HG03354 (cell line): ENCODE measurements around the gene MS4A18.
"Not testable (repeated sequence)": the region's sequence is repeated elsewhere in the genome, so short reads cannot be mapped to it uniquely, and the experiment has no call there.

Experiments
- ATAC-seq: cut with Tn5 transposase; IDR thresholded peaks from one replicate; pipeline ENCODE4 v1.9.1; 2021; ENCODE audit warnings: mild to moderate bottlenecking; ENCODE audit not compliant: unreplicated experiment, poor library complexity, severe bottlenecking

MS4A18 gene

GRCh38 chr11:60731586-60731985 is 7.1 kb downstream of the MS4A18 start:
- ATAC-seq = no peak

DNA sequence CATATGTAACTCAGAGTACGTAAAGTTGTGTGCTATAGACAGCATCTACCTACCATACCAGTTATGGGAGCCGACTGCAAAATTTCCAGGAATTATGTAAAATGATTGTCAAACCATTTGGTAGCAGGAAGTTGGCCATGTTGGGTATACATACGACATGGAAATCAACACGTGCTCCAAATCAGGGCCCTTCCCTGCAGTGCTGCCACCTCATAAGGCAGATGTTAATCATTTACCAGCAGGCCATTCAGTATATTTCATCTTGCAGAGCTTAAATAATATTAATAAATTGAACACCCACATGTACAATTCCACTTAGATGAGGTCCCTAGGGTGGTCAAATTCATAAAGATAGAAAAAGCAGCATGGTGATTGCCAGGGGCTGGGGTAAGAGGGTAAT is 9.8 kb downstream of the MS4A18 start:
- ATAC-seq = no peak

DNA sequence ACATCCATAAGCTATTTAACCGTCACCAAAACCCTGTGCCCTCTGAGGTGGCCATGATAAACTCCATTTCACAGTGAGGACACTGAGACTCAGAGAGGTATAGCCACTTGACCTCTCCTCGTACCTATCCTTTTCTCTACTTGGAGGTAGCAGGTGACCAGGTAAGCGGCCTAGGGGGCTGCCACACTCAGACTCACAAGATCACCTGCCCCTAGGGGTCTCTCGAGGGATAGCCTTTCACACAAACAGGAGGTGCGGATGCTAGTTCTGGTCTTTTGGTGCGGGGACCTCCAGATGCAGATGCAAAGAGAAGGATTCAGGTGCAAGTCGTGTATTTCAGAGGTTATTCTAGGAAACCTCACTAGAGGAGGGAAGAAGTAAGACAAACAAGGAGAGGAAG is 14.6 kb downstream of the MS4A18 start:
- ATAC-seq = no peak

GRCh38 chr11:60740573-60740972 is 16.1 kb downstream of the MS4A18 start:
- no peak for ATAC-seq

DNA sequence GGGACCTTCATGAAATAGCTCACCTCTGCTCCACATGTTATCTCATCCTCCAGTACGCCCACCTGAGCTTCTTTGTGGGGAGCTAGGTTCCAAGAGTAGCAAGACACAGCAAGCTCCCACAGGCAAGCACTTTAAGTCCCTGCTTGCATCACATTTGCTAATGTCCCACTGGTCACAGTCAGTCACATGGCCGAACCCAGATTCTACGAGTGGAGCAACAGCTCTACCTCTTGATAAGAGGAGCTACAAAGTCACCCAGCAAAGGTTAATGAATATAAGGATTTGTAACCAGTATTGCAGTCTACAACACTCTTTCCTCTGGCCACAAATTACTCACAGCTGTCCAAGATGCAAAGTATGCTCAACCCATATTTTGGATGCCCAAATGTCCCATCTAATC is 16.9 kb downstream of the MS4A18 start:
- ATAC-seq = no peak

- no peak for ATAC-seq
Observed at GRCh38 chr11:60743058-60743457, 18.5 kb downstream of the MS4A18 start.

DNA sequence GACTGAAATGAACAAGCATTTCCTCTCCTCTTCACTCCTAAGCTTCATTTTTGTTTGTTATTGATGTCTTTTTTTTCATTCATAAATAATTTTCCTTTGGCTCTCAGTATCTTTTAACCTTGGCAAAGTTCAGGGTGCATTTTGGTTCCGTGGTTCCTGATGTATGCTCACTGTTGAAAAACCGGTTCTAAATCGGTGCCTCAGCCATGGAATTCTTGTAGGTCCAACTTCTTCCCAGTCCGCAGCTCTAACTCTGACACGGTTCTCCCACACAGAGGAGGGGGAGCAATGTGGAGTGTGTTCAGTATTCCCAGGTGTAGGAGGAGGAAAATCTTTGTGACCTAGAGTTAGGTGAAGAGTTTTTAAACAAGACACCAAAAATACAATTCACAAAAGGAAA is 19.6 kb downstream of the MS4A18 start:
- ATAC-seq = no peak

- no peak for ATAC-seq
Observed at GRCh38 chr11:60747359-60747873, 22.9 kb downstream of the MS4A18 start.

DNA sequence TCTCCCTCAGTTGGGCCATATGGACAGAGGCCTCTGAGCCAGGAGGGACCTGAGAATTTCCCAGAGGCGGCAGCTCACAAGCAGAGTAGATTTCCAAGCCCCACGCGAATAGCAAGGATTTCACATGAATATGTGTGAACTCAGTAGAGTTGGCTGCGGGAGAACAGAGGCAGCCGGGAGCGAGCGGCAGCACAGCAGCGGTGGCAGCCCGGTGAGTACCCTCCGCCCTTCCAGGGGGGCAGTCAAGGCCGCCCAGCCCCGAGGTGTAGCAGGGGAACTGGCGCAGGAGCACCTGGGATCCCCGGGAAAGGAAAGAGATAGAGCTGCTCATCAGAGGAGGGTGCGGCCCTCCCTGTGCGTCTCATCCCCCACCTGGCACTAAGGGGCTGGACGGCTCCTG is 23.7 kb downstream of the MS4A18 start:
- no peak for ATAC-seq

- no peak for ATAC-seq
Observed at GRCh38 chr11:60748821-60749220, 24.3 kb downstream of the MS4A18 start.

- ATAC-seq = no peak
Observed at GRCh38 chr11:60750911-60751310, 26.4 kb downstream of the MS4A18 start.

- ATAC-seq = no peak
Observed at GRCh38 chr11:60753309-60753708, 28.8 kb downstream of the MS4A18 start.

DNA sequence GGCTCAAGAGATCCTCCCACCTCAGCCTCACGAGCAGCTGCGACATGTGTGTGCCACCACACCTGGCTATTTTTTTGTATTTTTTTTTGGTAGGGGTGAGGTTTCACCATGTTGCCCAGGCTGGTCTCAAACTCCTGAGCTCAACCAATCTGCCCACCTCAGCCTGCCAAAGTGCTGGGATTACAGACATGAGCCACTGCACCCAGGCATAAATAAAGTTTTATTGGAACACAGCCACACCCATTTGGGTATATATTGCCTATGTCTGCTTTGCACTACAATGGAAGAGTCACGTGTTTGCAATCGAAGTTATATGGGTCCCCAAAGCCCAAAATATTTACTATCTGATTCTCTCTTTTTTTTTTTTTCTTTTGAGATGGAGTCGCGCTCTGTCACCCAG is 30.4 kb downstream of the MS4A18 start:
- ATAC-seq = no peak

DNA sequence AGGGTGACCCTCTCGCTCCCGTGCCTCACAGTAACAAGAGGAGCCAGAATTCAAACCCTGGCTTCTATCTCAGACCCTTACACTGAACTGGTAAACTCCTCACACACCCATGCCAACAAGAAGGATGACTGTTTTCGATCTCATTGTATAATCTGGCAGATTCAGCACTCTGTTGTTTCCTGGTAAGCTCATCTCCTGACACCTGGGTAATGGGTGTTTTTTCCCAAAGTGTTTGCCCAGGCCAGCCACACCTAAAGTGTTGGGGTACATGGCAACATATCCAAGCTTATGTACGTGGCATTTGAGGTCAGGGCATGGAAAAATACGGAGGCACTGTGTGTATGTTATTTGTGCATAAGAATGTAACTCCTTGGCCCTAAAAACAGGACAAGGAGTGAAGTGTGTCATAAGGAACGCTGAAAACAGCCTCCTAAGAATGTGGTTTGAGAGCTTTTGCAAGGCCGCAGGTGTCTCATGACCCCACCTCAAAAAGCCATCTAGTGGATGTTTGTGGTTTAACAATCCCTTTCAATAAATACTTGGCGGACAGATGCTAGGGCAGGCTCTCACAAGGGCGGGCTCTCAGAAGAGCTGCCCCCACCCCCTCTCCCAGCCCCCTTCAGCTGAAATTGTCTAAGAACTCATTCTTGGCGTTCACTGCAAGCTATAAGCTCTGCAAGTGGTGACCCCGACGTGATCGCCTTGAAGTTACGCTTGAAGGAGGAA is 31.9 kb downstream of the MS4A18 start, which contains the start of gene MS4A15:
MS4A15 (plus strand) TSS at position 561 of the 726 bp plus-strand sequence. CDS start 6,867 bp downstream, outside the sequence.
- ATAC-seq = no peak

DNA sequence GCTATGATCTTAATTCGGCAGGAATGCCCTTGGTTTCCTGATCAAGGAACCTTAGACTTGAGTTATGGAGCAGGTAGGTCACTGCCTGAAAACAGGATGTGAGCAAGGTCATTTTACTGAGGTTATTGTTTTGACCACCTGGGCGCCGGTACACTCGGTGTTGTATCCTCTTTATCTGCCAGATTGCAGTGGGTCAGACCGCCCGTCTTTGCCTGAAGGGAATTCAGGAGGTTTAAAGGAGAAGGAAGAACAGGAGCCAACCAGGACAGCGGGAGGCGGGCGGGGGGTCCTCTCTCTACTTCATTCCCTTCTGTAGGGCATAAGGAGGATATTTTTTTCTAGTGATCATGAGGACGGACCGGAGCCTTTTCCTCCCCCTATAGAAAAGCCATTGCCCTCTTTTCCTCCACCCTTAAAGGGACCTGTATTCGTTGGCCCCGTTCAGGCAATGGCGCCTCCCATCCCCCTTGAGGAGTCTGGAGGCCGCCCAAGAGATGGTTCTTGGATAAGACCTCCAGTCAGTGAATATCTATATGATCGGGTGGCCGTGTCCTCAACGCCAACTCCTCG is 32.8 kb downstream of the MS4A18 start:
- no peak for ATAC-seq

- not testable (repeated sequence) for ATAC-seq
Observed at GRCh38 chr11:60758671-60759070, 34.2 kb downstream of the MS4A18 start.

GRCh38 chr11:60759438-60760225 is 35.1 kb downstream of the MS4A18 start:
- ATAC-seq = not testable (repeated sequence)

DNA sequence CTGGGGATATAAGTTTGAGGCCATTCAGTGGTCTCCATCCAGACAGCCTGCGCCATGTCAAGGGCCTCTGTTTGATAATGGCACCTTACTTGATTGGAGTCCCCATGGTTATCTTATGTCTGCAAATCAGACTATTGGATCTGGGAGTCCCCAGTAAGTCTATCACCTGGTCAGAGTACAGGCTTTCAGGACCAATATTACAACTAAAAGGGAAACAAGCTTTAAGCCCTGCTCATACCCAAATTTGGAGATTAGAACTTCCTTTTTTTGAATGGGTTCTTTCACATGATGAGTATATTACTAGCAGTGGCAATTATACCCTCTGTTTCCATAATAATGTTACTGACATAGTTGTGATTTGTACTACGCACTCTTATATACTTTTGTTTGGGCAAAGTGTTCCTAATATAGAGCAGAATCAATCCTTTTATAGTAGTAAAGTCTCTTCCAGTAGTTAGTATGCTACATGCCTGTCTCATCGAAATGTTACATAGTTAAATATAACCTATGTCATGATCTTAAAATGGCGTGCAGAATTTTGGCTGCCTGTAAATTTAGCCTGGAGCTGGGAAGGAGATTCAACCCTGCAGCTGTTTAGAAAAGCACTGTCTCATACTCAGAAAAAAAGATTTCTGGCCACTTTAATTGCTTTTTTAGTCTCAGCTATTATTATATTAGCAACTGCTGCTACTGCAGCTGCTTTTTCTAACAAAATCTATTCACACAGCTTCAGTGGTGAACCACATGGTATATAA is 37.1 kb downstream of the MS4A18 start:
- peak; percentile 32 for ATAC-seq

DNA sequence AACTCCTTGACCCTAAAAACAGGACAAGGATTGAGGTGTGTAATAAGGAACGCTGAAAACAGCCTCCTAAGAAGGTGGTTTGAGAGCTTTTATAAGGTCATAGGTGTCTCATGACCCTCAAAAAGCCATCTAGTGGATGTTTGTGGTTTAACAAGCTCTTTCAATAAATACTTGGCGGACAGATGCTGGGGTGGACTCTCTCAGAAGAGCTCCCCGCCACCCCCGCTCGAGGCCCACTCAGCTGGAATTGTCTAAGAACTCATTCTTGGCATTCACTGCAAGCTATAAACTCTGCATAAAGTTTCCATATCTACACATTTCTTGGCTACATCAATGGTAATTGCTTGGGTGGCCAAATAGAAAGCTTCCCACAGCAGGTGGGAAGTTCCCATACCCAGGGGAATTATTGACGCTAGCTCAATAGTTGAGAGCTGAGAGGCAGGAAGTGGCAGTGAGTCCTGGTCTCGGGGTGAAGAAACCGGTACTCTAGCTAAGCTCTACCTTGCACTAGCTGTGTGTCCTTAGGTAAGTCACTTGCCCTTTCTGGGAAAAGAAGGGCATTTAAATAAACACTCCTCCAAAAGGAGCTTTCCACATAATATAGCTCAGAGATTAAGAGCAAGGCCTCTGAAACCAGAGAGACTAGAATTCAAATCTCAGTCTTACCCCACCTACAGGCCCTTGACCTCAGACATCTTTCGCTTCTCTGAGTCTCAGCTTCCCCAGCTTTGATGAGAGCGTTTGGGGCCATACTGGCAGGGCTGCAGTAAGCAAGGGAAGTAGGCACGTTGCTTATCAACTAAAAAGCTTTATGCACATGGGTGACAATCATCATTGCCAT is 38.6 kb downstream of the MS4A18 start:
- peak; percentile 73 for ATAC-seq
